GM12864 (cell line): ENCODE results near the gene GPR171.
A peak's percentile ranks its signal among the peaks of the same experiment; 100 is the strongest.
"Not testable (repeated sequence)": the region's sequence is repeated elsewhere in the genome, so short reads cannot be mapped to it uniquely, and the experiment has no call there.

Source experiments
- DNase-seq: peaks from one replicate; pipeline ENCODE4 v3.0.0-alpha.2; 2011; ENCODE audit warnings: low read depth
- H3K4me3 ChIP-seq: 2 replicates; pipeline ENCODE4 v1.5.1; 2011; ENCODE audit warnings: mild to moderate bottlenecking, low read depth, low read length, control low read depth
- CTCF ChIP-seq: IDR thresholded peaks from 2 replicates; pipeline ENCODE4 v1.5.1; 2011; ENCODE audit warnings: low read depth, mild to moderate bottlenecking, moderate library complexity, low read length, control low read depth, inconsistent platforms; ENCODE audit errors: missing control alignments

The GPR171 gene

GRCh38 chr3:151178208-151178845 lies 24.7 kb downstream of the GPR171 start:
- no peak overlapping the region for H3K4me3 ChIP-seq
- TF ChIP-seq CTCF = no peak
- DNase-seq = no peak

GRCh38 chr3:151175952-151176351 lies 27.1 kb downstream of the GPR171 start:
- no peak for TF ChIP-seq CTCF
- no peak for DNase-seq
- no peak overlapping the region for H3K4me3 ChIP-seq

GRCh38 chr3:151174351-151174750 lies 28.7 kb downstream of the GPR171 start:
- DNase-seq = no peak
- no peak overlapping the region for H3K4me3 ChIP-seq
- no peak for TF ChIP-seq CTCF

GRCh38 chr3:151171145-151171757 lies 31.8 kb downstream of the GPR171 start:
- H3K4me3 ChIP-seq = no peak overlapping the region
- DNase-seq = peak; percentile 16
- no peak for TF ChIP-seq CTCF

- not testable (repeated sequence) for H3K4me3 ChIP-seq, DNase-seq
Measured at GRCh38 chr3:151169948-151170679, 32.9 kb downstream of the GPR171 start.

- no peak for TF ChIP-seq CTCF
- DNase-seq = no peak
- no peak overlapping the region for H3K4me3 ChIP-seq
Measured at GRCh38 chr3:151169262-151169947, 33.6 kb downstream of the GPR171 start.
